H7 (cell line): ENCODE data around the gene BUD23. TPM values are rescaled to one million over a fixed set of nuclear protein-coding genes. Genes with fewer than 3 reads are reported as not detected.
A peak's percentile ranks its signal among the peaks of the same experiment; 100 is the strongest.
"Not testable (repeated sequence)": the region's sequence is repeated elsewhere in the genome, so short reads cannot be mapped to it uniquely, and the experiment has no call there.

Experiments used
- DNase-seq: peaks from one replicate; pipeline ENCODE4 v3.0.0; 2012
- H3K27me3 ChIP-seq: 2 replicates; pipeline ENCODE4 v1.6.0; 2011; ENCODE audit warnings: mild to moderate bottlenecking, low read length; ENCODE audit not compliant: control insufficient read depth, insufficient read depth
- H3K36me3 ChIP-seq: replicated peaks from 2 replicates; pipeline ENCODE4 v1.5.1; 2011; ENCODE audit warnings: low read length; ENCODE audit not compliant: control insufficient read depth, insufficient read depth
- H3K4me3 ChIP-seq: 2 replicates; pipeline ENCODE4 v1.5.1; 2011; ENCODE audit warnings: low read depth, mild to moderate bottlenecking, control low read depth, low read length, moderate library complexity; ENCODE audit not compliant: insufficient read depth
- total RNA-seq: library from RNA; depleted of rRNA; stranded (reverse); fragments of >200 nt; shearing (Covaris generic); gene quantifications from 2 replicates; pipeline ENCODE4 v1.2.3, GENCODE V29; 2014

The BUD23 gene
- total RNA-seq, 1 experiment from 2014 or later: 48.0 TPM

DNA sequence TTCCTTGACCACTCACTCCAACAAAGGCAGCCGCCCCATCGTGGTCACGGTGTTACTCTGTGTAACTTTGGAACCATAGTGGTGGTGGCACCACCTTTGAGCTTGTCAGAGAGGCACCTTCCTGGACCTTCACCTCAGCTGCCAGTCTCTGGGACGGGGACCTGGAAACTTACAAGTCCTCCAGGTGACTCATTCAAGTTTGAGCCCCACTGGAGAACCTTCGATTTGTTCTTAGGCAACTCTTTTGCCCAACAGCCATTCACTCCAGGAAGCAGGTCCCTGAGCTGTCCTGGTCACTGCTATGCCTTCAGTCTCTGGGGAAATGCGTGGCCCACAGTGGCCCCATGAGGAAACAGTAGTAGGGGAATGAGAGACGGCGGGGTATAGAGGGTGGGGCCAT lies 18.8 kb downstream of the BUD23 start:
- no peak overlapping the region for H3K4me3 ChIP-seq
- H3K27me3 ChIP-seq: no peaks in the 10 kb centered on the region
- H3K36me3 ChIP-seq: peaks cover 4% of the 10 kb centered on the region
- no peak for DNase-seq

- Histone ChIP-seq H3K27me3 (no peaks in the 10 kb centered on the region), H3K36me3 (peaks cover 4% of the 10 kb centered on the region), H3K4me3 (no peak overlapping the region)
- DNase-seq: peak; percentile 59
Measured at GRCh38 chr7:73702665-73703064, 19.3 kb downstream of the BUD23 start.

GRCh38 chr7:73703225-73703624 lies 19.8 kb downstream of the BUD23 start:
- H3K4me3 ChIP-seq: peak overlapping the region; percentile 23; the same call in 1 of the 2 replicates
- DNase-seq: peak; percentile 72

DNA sequence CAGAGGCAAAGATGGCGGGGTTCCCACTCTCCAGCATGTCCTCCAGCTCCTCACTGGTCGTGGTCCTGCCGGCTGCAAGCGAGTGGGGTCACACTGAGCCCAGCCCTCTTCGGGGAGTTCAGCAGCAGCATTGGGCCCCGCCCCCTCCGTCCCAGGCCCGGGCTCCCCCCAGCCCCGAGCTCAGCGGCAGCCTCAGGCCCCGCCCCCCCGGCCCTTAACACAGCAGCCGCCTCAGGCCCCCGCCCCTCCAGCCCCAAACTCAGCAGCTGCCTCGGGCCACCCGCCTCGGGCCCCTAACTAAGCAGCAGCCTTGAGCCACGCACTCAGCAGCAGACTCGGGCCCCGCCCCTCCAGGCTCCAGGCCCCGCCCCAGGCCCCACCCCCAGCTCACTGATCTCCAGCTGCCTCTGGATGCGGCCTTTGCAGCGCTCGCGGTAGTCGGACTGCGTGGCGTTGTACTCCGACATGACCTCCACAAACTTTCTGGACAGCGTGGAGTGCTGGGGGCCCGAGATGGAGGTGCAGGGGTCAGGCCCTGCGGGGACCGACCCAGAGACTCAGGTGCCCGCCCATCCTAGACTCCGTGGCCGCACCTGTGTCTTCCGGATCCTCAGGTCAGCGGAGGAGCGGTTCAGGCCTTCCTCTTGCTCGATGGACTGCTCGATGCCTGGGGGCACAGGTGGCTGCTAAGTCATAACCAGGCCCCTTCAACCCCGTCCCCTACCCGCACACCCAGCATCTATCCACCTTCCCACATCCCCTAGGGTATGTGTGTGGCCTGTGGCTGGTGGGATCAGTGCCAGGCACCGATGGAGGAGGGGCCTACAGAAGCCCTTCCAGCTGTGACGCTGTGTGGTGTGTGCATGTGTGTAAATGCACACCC lies 20.6 kb downstream of the BUD23 start:
- Histone ChIP-seq H3K27me3 (no peaks in the 10 kb centered on the region), H3K4me3 (peak overlapping the region; percentile 23; the same call in 1 of the 2 replicates), H3K36me3 (peaks cover 3% of the 10 kb centered on the region)
- peak; percentile 99 for DNase-seq

More at GRCh38 chr7:73703225-73703624, 19.8 kb downstream of the BUD23 start:
- peaks cover 4% of the 10 kb centered on the region for H3K36me3 ChIP-seq
- H3K27me3 ChIP-seq: no peaks in the 10 kb centered on the region

DNA sequence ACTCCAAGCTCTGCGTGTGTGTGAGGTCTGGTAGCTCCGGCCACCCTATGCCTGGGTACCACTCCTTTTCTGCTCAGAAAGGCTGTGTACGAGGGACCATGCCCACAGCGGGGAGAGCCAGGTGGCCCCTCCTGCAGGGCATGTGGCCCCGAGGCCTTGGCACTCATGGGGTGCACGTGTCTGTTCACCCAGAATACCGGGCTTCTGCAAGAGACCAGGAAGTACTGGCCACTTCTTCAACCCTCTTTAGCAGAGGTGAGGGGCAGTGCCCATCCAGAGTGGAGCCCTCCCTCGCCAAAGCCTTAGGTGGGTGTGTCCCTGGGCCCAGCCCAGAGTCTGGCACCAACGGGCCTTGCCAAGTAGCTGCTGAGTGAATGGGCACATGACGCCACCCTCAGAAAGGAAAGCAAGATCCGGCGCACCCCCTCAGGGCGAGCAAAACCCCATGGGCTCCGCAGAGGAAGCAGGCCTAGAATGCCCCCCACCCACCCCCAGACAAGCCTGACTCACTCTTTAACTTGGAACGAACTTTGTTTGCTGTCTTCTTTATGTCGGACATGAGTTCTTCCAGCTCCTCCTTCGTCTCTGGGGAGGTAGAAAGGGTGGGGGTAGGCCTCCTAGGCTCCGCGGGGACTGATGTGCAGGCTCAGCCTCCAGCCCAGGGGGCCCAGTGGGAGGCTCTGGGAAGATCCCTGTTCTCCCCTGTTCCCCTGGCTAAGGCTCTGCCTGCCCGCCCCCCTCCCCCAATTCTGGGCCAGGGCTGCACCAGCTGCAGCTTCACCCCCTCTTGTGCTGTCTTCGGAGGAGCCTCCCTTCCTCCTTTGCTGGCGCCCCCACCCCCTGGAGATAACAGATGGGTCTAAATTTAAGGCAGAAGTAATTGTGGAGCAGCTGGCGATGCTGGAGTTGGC lies 21.5 kb downstream of the BUD23 start:
- no peak overlapping the region for H3K4me3 ChIP-seq

GRCh38 chr7:73705551-73705920 lies 22.1 kb downstream of the BUD23 start:
- H3K36me3 ChIP-seq: peaks cover 3% of the 10 kb centered on the region; the same call in 1 of the 2 replicates
- no peak for DNase-seq

More for the DNA sequence above, 21.5 kb downstream of the BUD23 start:
- peaks cover 3% of the 10 kb centered on the region; the same call in 1 of the 2 replicates for H3K36me3 ChIP-seq
- peak; percentile 75 for DNase-seq
- H3K27me3 ChIP-seq: no peaks in the 10 kb centered on the region

DNA sequence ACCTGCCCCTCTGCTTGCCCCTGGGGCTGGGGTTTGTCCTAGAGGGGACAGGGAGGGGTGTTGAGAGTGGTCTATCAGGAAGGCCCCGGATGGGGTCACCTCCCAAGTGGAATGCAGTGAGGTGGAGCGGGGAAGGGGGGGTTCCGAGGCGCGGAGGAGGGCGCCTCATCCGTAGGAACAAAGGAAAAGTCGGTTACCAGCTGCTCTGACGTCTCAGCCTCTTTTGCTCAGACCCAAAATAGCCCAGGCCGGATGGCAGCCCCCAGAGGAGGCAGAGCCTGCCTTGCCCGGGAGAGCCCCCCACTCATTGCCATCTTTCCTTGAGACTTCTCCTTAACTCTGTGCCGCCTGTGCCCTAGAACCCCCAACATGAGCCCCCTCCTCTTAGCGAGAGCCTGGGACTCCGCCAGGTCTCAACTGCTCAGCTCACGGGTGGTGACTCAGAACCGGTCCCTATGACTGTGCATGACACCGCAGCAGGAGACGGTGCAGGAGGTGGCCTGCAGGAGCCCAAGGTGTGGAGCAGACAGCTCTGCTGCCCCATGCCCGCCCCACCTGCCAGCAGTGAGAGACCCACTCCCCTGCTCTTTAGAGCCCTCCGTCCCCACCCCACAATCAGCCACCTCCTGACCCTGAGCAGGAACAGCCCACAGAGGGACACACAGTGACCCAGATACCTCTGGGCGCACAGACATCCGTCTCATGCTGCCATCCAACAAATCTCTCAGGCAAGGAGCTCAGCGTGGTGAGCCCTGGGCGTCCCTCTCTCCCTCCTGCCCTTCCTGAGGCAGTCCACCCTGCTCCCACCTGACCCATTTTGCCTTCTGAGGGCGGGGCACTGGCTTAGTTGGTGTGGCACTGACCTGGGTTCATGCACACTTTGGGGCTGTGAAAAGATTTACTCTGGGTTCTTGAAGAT lies 23.0 kb downstream of the BUD23 start:
- DNase-seq: peak; percentile 69
- Histone ChIP-seq H3K27me3 (no peaks in the 10 kb centered on the region), H3K4me3 (no peak overlapping the region), H3K36me3 (peaks cover 3% of the 10 kb centered on the region; the same call in 1 of the 2 replicates)

More at GRCh38 chr7:73705551-73705920, 22.1 kb downstream of the BUD23 start:
- Histone ChIP-seq H3K4me3 (no peak overlapping the region), H3K27me3 (no peaks in the 10 kb centered on the region)

DNA sequence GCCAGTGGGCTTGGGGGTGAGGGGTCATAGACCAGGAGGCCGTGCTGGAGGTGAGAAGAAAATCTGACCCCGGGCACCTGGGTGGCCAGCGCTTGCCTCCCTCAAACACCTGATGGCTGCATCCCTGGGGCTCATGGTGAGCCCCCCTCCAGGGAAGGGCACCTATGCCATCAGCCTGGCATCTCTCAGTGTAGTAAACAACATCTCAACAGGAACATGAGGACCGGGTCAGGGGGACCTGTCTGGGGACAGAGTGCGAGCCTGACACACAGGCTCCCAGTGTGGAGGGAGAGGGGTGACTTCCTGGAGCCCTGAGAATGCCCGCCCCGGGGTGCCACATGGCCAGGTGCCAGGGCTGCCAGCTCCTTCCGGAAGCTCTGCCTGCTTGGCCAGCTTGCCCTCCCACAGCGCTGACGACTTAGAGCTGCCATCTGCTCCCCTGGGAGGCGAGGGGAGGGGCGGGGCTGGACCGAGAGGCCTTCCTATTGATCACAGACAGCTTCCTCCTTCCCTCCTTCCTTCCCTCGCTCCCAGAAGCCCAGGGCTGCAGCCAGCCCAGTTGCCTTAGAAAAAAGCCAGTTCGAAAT lies 23.7 kb downstream of the BUD23 start:
- peak; percentile 75 for DNase-seq
- no peak overlapping the region for H3K4me3 ChIP-seq
- peaks cover 2% of the 10 kb centered on the region; the same call in 1 of the 2 replicates for H3K36me3 ChIP-seq
- H3K27me3 ChIP-seq: no peaks in the 10 kb centered on the region

DNA sequence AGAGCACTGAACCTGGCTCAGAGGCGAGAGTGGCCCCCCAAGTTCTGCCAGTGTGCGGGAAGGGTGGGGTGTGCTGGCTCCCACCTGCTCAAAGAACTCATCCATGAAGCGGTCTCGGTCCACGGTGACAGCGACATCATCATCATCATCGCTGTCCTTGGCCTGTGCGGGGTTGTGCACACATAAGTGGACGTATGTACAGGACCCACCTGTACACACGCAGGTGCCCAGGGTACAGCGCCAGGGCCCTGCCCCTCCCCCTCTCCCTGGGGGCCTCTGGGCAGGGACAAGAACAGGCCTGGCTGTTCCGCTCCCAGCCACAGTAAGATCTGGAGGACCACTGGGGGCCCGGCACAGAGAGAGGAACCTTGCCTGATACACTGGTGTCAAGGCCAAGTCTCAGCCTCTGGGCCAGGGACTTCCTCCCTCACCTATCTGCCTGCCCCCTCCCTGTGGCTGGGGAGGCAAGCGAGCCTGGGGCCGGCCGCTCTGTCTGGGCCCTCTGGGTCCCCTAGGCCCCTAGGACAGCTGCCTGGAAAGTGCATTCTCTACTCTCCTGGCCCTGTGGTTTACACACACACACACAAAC lies 25.7 kb downstream of the BUD23 start:
- no peak for DNase-seq
- Histone ChIP-seq H3K27me3 (no peaks in the 10 kb centered on the region), H3K4me3 (no peak overlapping the region), H3K36me3 (no peaks in the 10 kb centered on the region)

- H3K36me3 ChIP-seq: no peaks in the 10 kb centered on the region
- no peak overlapping the region for H3K4me3 ChIP-seq
- no peak for DNase-seq
- no peaks in the 10 kb centered on the region; the same call in 1 of the 2 replicates for H3K27me3 ChIP-seq
Measured at GRCh38 chr7:73712773-73713172, 29.4 kb downstream of the BUD23 start.

DNA sequence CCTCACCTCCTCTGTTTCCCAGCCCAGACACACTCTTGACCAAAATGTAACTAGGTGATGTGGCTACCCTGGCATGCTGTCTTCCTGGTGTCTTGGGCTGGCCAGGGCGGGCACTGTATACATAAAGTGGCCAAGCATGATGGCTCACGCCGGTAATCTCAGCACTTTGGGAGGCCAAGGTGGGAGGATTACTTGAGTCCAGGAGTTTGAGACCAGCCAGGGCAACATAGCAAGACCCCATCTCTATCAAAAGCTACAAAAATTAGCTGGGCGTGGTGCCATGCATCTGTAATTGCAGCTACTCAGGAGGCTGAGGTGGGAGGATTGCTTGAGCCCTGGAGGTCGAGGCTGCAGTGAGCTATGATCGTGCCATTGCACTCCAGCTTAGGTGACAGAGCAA lies 29.9 kb downstream of the BUD23 start:
- not testable (repeated sequence) for DNase-seq, H3K36me3 ChIP-seq, H3K4me3 ChIP-seq, H3K27me3 ChIP-seq

GRCh38 chr7:73715648-73716317 lies 32.4 kb downstream of the BUD23 start:
- Histone ChIP-seq H3K36me3 (no peaks in the 10 kb centered on the region), H3K27me3 (peaks cover 16% of the 10 kb centered on the region)

More at GRCh38 chr7:73715648-73716317, 32.4 kb downstream of the BUD23 start:
- no peak for DNase-seq
- H3K4me3 ChIP-seq: no peak overlapping the region
